Transverse colon (tissue), 3 donors: ENCODE data around the gene GSG1L2.

Experiments used
- CTCF ChIP-seq, 5 experiments: fragments of 200-600 bp in 3 of 5; fragments of 450-650 bp in 2 of 5; sonication (generic) in 3 of 5; IDR thresholded peaks; 1 replicate in 2 of 5; 2 replicates in 3 of 5; pipeline ENCODE4 v1.5.1; 2016 to 2017; ENCODE audit warnings: antibody characterized with exemption in 5 of 5, inconsistent platforms in 3 of 5, mild to moderate bottlenecking in 2 of 5, moderate library complexity in 1 of 5
- EP300 ChIP-seq: sonication (generic); formaldehyde crosslinking; IDR thresholded peaks from one replicate; pipeline ENCODE4 v1.6.1; 2017; ENCODE audit warnings: antibody characterized with exemption, low read depth

- TF ChIP-seq CTCF (IDR thresholded peaks at IDR 0.05), result no peak
- TF ChIP-seq EP300, result no peak
Measured at GRCh38 chr17:9862949-9863348, 41.1 kb upstream of the GSG1L2 start.
